EL (cell line): ENCODE measurements around the gene NOL3.
"Not testable (repeated sequence)": the region's sequence is repeated elsewhere in the genome, so short reads cannot be mapped to it uniquely, and the experiment has no call there.

Experiments
- DNase-seq: peaks from one replicate; pipeline ENCODE4 v3.0.0-alpha.2; 2016

NOL3 gene

GRCh38 chr16:67170168-67170948 is at the start of gene NOL3:
Gene NOL3 (plus strand): TSS chr16:67170538.
- peak; percentile 86 for DNase-seq

- DNase-seq = not testable (repeated sequence)
Observed at GRCh38 chr16:67122799-67123198, 47.5 kb upstream of the NOL3 start.

GRCh38 chr16:67128417-67128816 is 41.9 kb upstream of the NOL3 start:
- no peak for DNase-seq

- DNase-seq = no peak
Observed at GRCh38 chr16:67128887-67129286, 41.5 kb upstream of the NOL3 start.

- DNase-seq = no peak
Observed at GRCh38 chr16:67129422-67129821, 40.9 kb upstream of the NOL3 start.

GRCh38 chr16:67137605-67138004 is 32.7 kb upstream of the NOL3 start:
- no peak for DNase-seq

- DNase-seq = no peak
Observed at GRCh38 chr16:67141391-67141790, 28.9 kb upstream of the NOL3 start.

- DNase-seq = no peak
Observed at GRCh38 chr16:67142342-67142741, 28.0 kb upstream of the NOL3 start.

- DNase-seq = no peak
Observed at GRCh38 chr16:67144943-67145342, 25.4 kb upstream of the NOL3 start.

- DNase-seq = no peak
Observed at GRCh38 chr16:67145746-67146145, 24.6 kb upstream of the NOL3 start.

GRCh38 chr16:67146523-67147357 is 23.6 kb upstream of the NOL3 start:
- DNase-seq = no peak

GRCh38 chr16:67147437-67148140 is 22.7 kb upstream of the NOL3 start:
- DNase-seq = no peak

GRCh38 chr16:67148221-67148620 is 22.1 kb upstream of the NOL3 start:
- no peak for DNase-seq

GRCh38 chr16:67148656-67149275 is 21.6 kb upstream of the NOL3 start:
- DNase-seq = no peak

GRCh38 chr16:67149276-67150046 is 20.9 kb upstream of the NOL3 start:
- DNase-seq = no peak

- DNase-seq = peak; percentile 62
Observed at GRCh38 chr16:67150047-67150832, 20.1 kb upstream of the NOL3 start.

- DNase-seq = peak; percentile 80
Observed at GRCh38 chr16:67150833-67151396, 19.4 kb upstream of the NOL3 start, which contains the start of gene B3GNT9. Gene B3GNT9 (minus strand): TSS chr16:67150998. CDS start chr16:67150485, 513 bp downstream.

GRCh38 chr16:67151431-67152097 is 18.8 kb upstream of the NOL3 start:
- DNase-seq = no peak

- DNase-seq = no peak
Observed at GRCh38 chr16:67154578-67155294, 15.6 kb upstream of the NOL3 start.
